Common myeloid progenitor, CD34-positive (primary cell): ENCODE results near the gene SLC39A6.
"Not testable (repeated sequence)": the region's sequence is repeated elsewhere in the genome, so short reads cannot be mapped to it uniquely, and the experiment has no call there.

Experiments used
- CTCF ChIA-PET: fragments of 350-600 bp; sonication (Branson Sonifier 250); formaldehyde crosslinking; loops from one replicate; lab custom pipeline; 2021; ENCODE audit warnings: antibody characterized with exemption; lab: Charles Lee
- POLR2A ChIA-PET: fragments of 350-600 bp; sonication (Branson Sonifier 250); formaldehyde crosslinking; loops from one replicate; lab custom pipeline; 2021; ENCODE audit warnings: antibody characterized with exemption; lab: Charles Lee
- DNase-seq, 3 donors: peaks; one replicate each; pipeline versions ENCODE4 v3.0.0 to v3.0.0-alpha.2; 2013
- H3K27ac ChIP-seq, 2 experiments: 1 replicate in 1 of 2; 2 replicates in 1 of 2; pipeline ENCODE4 v1.7.0; 2013; ENCODE audit warnings: inconsistent platforms in 2 of 2, low read length in 2 of 2, mild to moderate bottlenecking in 2 of 2, low read depth in 1 of 2, moderate library complexity in 1 of 2; ENCODE audit not compliant: severe bottlenecking in 2 of 2, insufficient read depth in 1 of 2, poor library complexity in 1 of 2
- H3K27me3 ChIP-seq, 5 experiments: replicated peaks in 2 of 5; 1 replicate in 3 of 5; 2 replicates in 2 of 5; pipeline versions ENCODE4 v1.6.1 to v1.7.0; 2013; ENCODE audit warnings: low read length in 4 of 5, mild to moderate bottlenecking in 2 of 5, moderate library complexity in 2 of 5, inconsistent platforms in 1 of 5; ENCODE audit not compliant: insufficient read depth in 5 of 5, control insufficient read depth in 4 of 5
- H3K36me3 ChIP-seq, 4 experiments: 1 replicate in 2 of 4; 2 replicates in 2 of 4; pipeline versions ENCODE4 v1.6.1 to v1.7.0; 2013; ENCODE audit warnings: low read length in 3 of 4, control low read depth in 1 of 4, mild to moderate bottlenecking in 1 of 4; ENCODE audit not compliant: control insufficient read depth in 4 of 4, insufficient read depth in 4 of 4
- H3K4me1 ChIP-seq, 4 experiments: 1 replicate in 3 of 4; 2 replicates in 1 of 4; pipeline versions ENCODE4 v1.6.1 to v1.7.1; 2013; ENCODE audit warnings: low read length in 3 of 4, mild to moderate bottlenecking in 3 of 4, control low read depth in 1 of 4, inconsistent platforms in 1 of 4, moderate library complexity in 1 of 4; ENCODE audit not compliant: control insufficient read depth in 4 of 4, insufficient read depth in 4 of 4; ENCODE audit errors: control extremely low read depth in 1 of 4
- H3K4me3 ChIP-seq, 7 experiments: 1 replicate in 4 of 7; 2 replicates in 3 of 7; pipeline versions ENCODE4 v1.5.1 to v1.7.0; 2013; ENCODE audit warnings: mild to moderate bottlenecking in 7 of 7, low read length in 6 of 7, moderate library complexity in 6 of 7, inconsistent platforms in 2 of 7, low read depth in 2 of 7, control low read depth in 1 of 7; ENCODE audit not compliant: insufficient read depth in 4 of 7, control insufficient read depth in 1 of 7; ENCODE audit errors: extremely low read depth in 1 of 7
- H3K9me3 ChIP-seq, 5 experiments: 1 replicate in 4 of 5; 2 replicates in 1 of 5; pipeline versions ENCODE4 v1.6.1 to v1.7.1; 2013; ENCODE audit warnings: low read length in 4 of 5, mild to moderate bottlenecking in 2 of 5, inconsistent platforms in 1 of 5, low read depth in 1 of 5, moderate library complexity in 1 of 5; ENCODE audit not compliant: control insufficient read depth in 4 of 5, insufficient read depth in 2 of 5; ENCODE audit errors: control extremely low read depth in 1 of 5
- WGBS: methylation state at CpG from one replicate; pipeline ENCODE4 v1.1.5; 2013; ENCODE audit not compliant: insufficient coverage; 5-methylcytosine and 5-hydroxymethylcytosine counted together

SLC39A6 gene

GRCh38 chr18:36168296-36168695, 39.2 kb upstream of the SLC39A6 start:
- WGBS = no CpG with 5 or more reads among the region's 3 CpGs
- H3K4me3 ChIP-seq, H3K27me3 ChIP-seq, POLR2A ChIA-PET, CTCF ChIA-PET, H3K27ac ChIP-seq, H3K4me1 ChIP-seq, H3K9me3 ChIP-seq: not testable (repeated sequence)
- DNase-seq = peak in 2 of 3 donors; percentile 37 to 53
- H3K36me3 ChIP-seq = peaks cover 35 to 78% (median 55%) of the 10 kb centered on the region in 4 experiments

- peaks cover 36 to 79% (median 56%) of the 10 kb centered on the region in 4 experiments for H3K36me3 ChIP-seq
- 100% methylated on average over 2 of the region's 3 CpGs for WGBS
Measured at GRCh38 chr18:36167692-36168218, 38.6 kb upstream of the SLC39A6 start.

GRCh38 chr18:36162981-36163380, 33.8 kb upstream of the SLC39A6 start:
- no peak overlapping the region for H3K27ac ChIP-seq
- no CpG with 5 or more reads among the region's 1 CpG for WGBS
- no peak for DNase-seq
- H3K4me1 ChIP-seq = peaks cover 0 to 2% (median under 1%) of the 10 kb centered on the region in 4 experiments
- no peaks in the 10 kb centered on the region for H3K27me3 ChIP-seq
- H3K4me3 ChIP-seq = no peak overlapping the region
- H3K9me3 ChIP-seq = peaks cover 0 to 3% (median 0%) of the 10 kb centered on the region in 5 experiments
- ChIA-PET CTCF (interaction anchor here (0.9 to 1.2 kb wide), 2 partner anchors 29 to 34 kb away, joined by 3 read pairs; partner anchors contain the start of gene SLC39A6), POLR2A (no interaction called here)
- H3K36me3 ChIP-seq = peaks cover 16 to 84% (median 65%) of the 10 kb centered on the region in 4 experiments

More at GRCh38 chr18:36167692-36168218, 38.6 kb upstream of the SLC39A6 start:
- no peak overlapping the region for H3K27ac ChIP-seq
- peaks cover 0 to 8% (median 1%) of the 10 kb centered on the region in 4 experiments for H3K4me1 ChIP-seq
- no peaks in the 10 kb centered on the region for H3K27me3 ChIP-seq
- DNase-seq = no peak
- ChIA-PET POLR2A (no interaction called here), CTCF (no interaction called here)
- no peak overlapping the region for H3K4me3 ChIP-seq
- peaks cover 0 to 3% (median 0%) of the 10 kb centered on the region in 5 experiments for H3K9me3 ChIP-seq

- Histone ChIP-seq H3K9me3 (no peaks in the 10 kb centered on the region), H3K27ac (no peak overlapping the region), H3K27me3 (no peaks in the 10 kb centered on the region), H3K4me3 (no peak overlapping the region), H3K36me3 (peaks cover 14 to 89% (median 66%) of the 10 kb centered on the region in 4 experiments), H3K4me1 (no peaks in the 10 kb centered on the region)
- 100% methylated on average over 2 of the region's 4 CpGs for WGBS
- CTCF ChIA-PET = interaction anchor here (0.6 kb wide), 1 partner anchor 270 kb away, joined by 3 read pairs; no protein-coding TSS in a partner anchor
- POLR2A ChIA-PET = interaction anchor here (0.6 kb wide), 1 partner anchor 11 kb away, joined by 4 read pairs; no protein-coding TSS in a partner anchor
- no peak for DNase-seq
Measured at GRCh38 chr18:36160959-36161371, 31.8 kb upstream of the SLC39A6 start.

GRCh38 chr18:36158266-36158867, 29.2 kb upstream of the SLC39A6 start:
- Histone ChIP-seq H3K9me3 (no peaks in the 10 kb centered on the region), H3K27ac (no peak overlapping the region), H3K27me3 (no peaks in the 10 kb centered on the region), H3K4me1 (no peaks in the 10 kb centered on the region), H3K36me3 (peaks cover 17 to 90% (median 62%) of the 10 kb centered on the region in 4 experiments), H3K4me3 (no peak overlapping the region)
- no peak for DNase-seq
- CTCF ChIA-PET = interaction anchor here (1.1 kb wide), 1 partner anchor 63 kb away, joined by 3 read pairs; no protein-coding TSS in a partner anchor
- POLR2A ChIA-PET = no interaction called here
- WGBS = 94% methylated on average over 2 of the region's 5 CpGs

- Histone ChIP-seq H3K4me3 (no peak overlapping the region), H3K27ac (no peak overlapping the region), H3K27me3 (no peaks in the 10 kb centered on the region), H3K36me3 (peaks cover 19 to 91% (median 65%) of the 10 kb centered on the region in 4 experiments), H3K4me1 (no peaks in the 10 kb centered on the region), H3K9me3 (no peaks in the 10 kb centered on the region)
- POLR2A ChIA-PET = no interaction called here
- DNase-seq = no peak
- CTCF ChIA-PET = interaction anchor here (1.1 kb wide), 2 partner anchors 13 to 15 kb away, joined by 3 read pairs; no protein-coding TSS in a partner anchor
Measured at GRCh38 chr18:36157441-36157840, 28.3 kb upstream of the SLC39A6 start.
